Activated B cell treated with CpG ODN at 0.5 μM for 24 hours (primary cell): ENCODE data around the gene ITGAV. TPM values are rescaled to one million over a fixed set of nuclear protein-coding genes. Genes with fewer than 3 reads are reported as not detected.

Experiments
- ATAC-seq: fragments of 200-7000 bp; cut with Tn5 transposase; one replicate; pipeline ENCODE4 v1.10.0; 2021; ENCODE audit warnings: low read depth, mild to moderate bottlenecking, moderate library complexity
- CTCF ChIA-PET: fragments of 350-600 bp; sonication (Branson Sonifier 250); formaldehyde crosslinking; loops from one replicate; lab custom pipeline; 2021; ENCODE audit warnings: antibody characterized with exemption; lab: Charles Lee
- POLR2A ChIA-PET: fragments of 350-600 bp; sonication (Branson Sonifier 250); formaldehyde crosslinking; loops from one replicate; lab custom pipeline; 2021; ENCODE audit warnings: antibody characterized with exemption; lab: Charles Lee
- DNase-seq: peaks from one replicate; pipeline ENCODE4 v3.0.0; 2022
- H3K27ac Mint-ChIP-seq: one replicate; pipeline ENCODE4 v1.8.0; 2020; ENCODE audit warnings: mixed read lengths
- H3K27me3 Mint-ChIP-seq: one replicate; pipeline ENCODE4 v1.8.0; 2021; ENCODE audit warnings: mixed read lengths
- H3K36me3 Mint-ChIP-seq: one replicate; pipeline ENCODE4 v1.8.0; 2021; ENCODE audit warnings: low read depth, mixed read lengths
- H3K4me1 Mint-ChIP-seq: one replicate; pipeline ENCODE4 v1.8.0; 2021; ENCODE audit warnings: mixed read lengths
- H3K4me3 Mint-ChIP-seq: one replicate; pipeline ENCODE4 v1.8.0; 2020; ENCODE audit warnings: mild to moderate bottlenecking, mixed read lengths
- H3K9me3 Mint-ChIP-seq: one replicate; pipeline ENCODE4 v1.8.0; 2020; ENCODE audit warnings: mixed read lengths
- CTCF ChIP-seq: fragments of 200-600 bp; IDR thresholded peaks from one replicate; pipeline ENCODE4 v1.8.0; 2022; ENCODE audit warnings: antibody characterized with exemption, mild to moderate bottlenecking
- intact Hi-C: fragments of 100-400 bp; cut with micrococcal nuclease; formaldehyde crosslinking; loops from one replicate; pipeline ENCODE4 v1.15.1; 2024
- total RNA-seq: library from RNA; stranded (reverse); gene quantifications from 2 replicates; pipeline ENCODE4 v1.2.3, GENCODE V29; 2022

ITGAV gene
- total RNA-seq, 1 donor from 2014 or later: 4.1 TPM

GRCh38 chr2:186641807-186642321, 52.0 kb downstream of the ITGAV start:
- DNase-seq (no peak), ATAC-seq (peak; percentile 56)
- no peaks in the 10 kb centered on the region for H3K36me3 Mint-ChIP-seq
- ChIA-PET POLR2A (no interaction called here), CTCF (interaction anchor here (0.6 to 4.9 kb wide), 7 partner anchors 11 to 904 kb away, joined by 3 to 56 read pairs (median 5); partner anchors contain the start of gene FSIP2)
- TF ChIP-seq CTCF: no peak
- no peaks in the 10 kb centered on the region for H3K4me1 Mint-ChIP-seq
- intact Hi-C loops: loop anchor here (1.0 to 5.0 kb wide), 2 partner anchors 138 to 1350 kb away; no protein-coding TSS in a partner anchor
- H3K27me3 Mint-ChIP-seq: no peaks in the 10 kb centered on the region
- no peaks in the 10 kb centered on the region for H3K9me3 Mint-ChIP-seq
- H3K4me3 Mint-ChIP-seq: no peak overlapping the region
- H3K27ac Mint-ChIP-seq: no peak overlapping the region

GRCh38 chr2:186644791-186645190, 54.9 kb downstream of the ITGAV start:
- TF ChIP-seq CTCF: no peak
- no peak for ATAC-seq
- H3K9me3 Mint-ChIP-seq: no peaks in the 10 kb centered on the region
- intact Hi-C loops: loop anchor here (5.0 kb wide), 1 partner anchor 1352 kb away; no protein-coding TSS in a partner anchor
- CTCF ChIA-PET: interaction anchor here (1.2 kb wide), 1 partner anchor 141 kb away, joined by 5 read pairs; no protein-coding TSS in a partner anchor
- no peak for DNase-seq
- POLR2A ChIA-PET: no interaction called here
- H3K27me3 Mint-ChIP-seq: no peaks in the 10 kb centered on the region
- H3K27ac Mint-ChIP-seq: no peak overlapping the region
- no peaks in the 10 kb centered on the region for H3K4me1 Mint-ChIP-seq
- no peaks in the 10 kb centered on the region for H3K36me3 Mint-ChIP-seq
- no peak overlapping the region for H3K4me3 Mint-ChIP-seq

- no peak for DNase-seq
- CTCF ChIA-PET: no interaction called here
- H3K4me1 Mint-ChIP-seq: no peaks in the 10 kb centered on the region
- no peak for ATAC-seq
- intact Hi-C loops: no loop called here
- no peak overlapping the region for H3K4me3 Mint-ChIP-seq
- TF ChIP-seq CTCF: no peak
- no peak overlapping the region for H3K27ac Mint-ChIP-seq
- no peaks in the 10 kb centered on the region for H3K9me3 Mint-ChIP-seq
- POLR2A ChIA-PET: no interaction called here
- no peaks in the 10 kb centered on the region for H3K36me3 Mint-ChIP-seq
- no peaks in the 10 kb centered on the region for H3K27me3 Mint-ChIP-seq
Measured at GRCh38 chr2:186645999-186646398, 56.1 kb downstream of the ITGAV start.

- POLR2A ChIA-PET: no interaction called here
- CTCF ChIA-PET: no interaction called here
- Mint-ChIP-seq H3K9me3 (no peaks in the 10 kb centered on the region), H3K4me1 (no peaks in the 10 kb centered on the region), H3K27me3 (no peaks in the 10 kb centered on the region), H3K36me3 (no peaks in the 10 kb centered on the region), H3K4me3 (no peak overlapping the region), H3K27ac (no peak overlapping the region)
- DNase-seq: no peak
- ATAC-seq: no peak
- TF ChIP-seq CTCF: no peak
- intact Hi-C loops: no loop called here
Measured at GRCh38 chr2:186648130-186648529, 58.3 kb downstream of the ITGAV start.

- Mint-ChIP-seq H3K4me1 (no peaks in the 10 kb centered on the region), H3K36me3 (peaks cover 5% of the 10 kb centered on the region), H3K27ac (no peak overlapping the region), H3K9me3 (no peaks in the 10 kb centered on the region), H3K4me3 (no peak overlapping the region), H3K27me3 (no peaks in the 10 kb centered on the region)
- ChIA-PET POLR2A (no interaction called here), CTCF (no interaction called here)
- no peak for DNase-seq
- ATAC-seq: no peak
- TF ChIP-seq CTCF: no peak
- intact Hi-C loops: no loop called here
Measured at GRCh38 chr2:186653511-186653910, 63.7 kb downstream of the ITGAV start.
